Caco-2 (cell line): ENCODE results near the gene RGS7. TPM values are rescaled to one million over a fixed set of nuclear protein-coding genes. Genes with fewer than 3 reads are reported as not detected.
"Not testable (repeated sequence)": the region's sequence is repeated elsewhere in the genome, so short reads cannot be mapped to it uniquely, and the experiment has no call there.

ENCODE experiments used
- BruUV-seq: library from RNA; stranded (reverse); fragments of 400-500 nt; replicated peaks from 2 replicates; lab custom pipeline; 2021; lab: Mats Ljungman, UMichigan
- CTCF ChIA-PET: fragments of 300-600 bp; sonication (Branson Sonifier 250); formaldehyde crosslinking; loops from one replicate; lab custom pipeline; 2022; ENCODE audit warnings: antibody characterized with exemption; lab: Charles Lee
- POLR2A ChIA-PET: fragments of 300-600 bp; sonication (Branson Sonifier 250); formaldehyde crosslinking; loops from one replicate; lab custom pipeline; 2022; ENCODE audit warnings: antibody characterized with exemption; lab: Charles Lee
- DNase-seq, 2 experiments: peaks; one replicate each; pipeline versions ENCODE4 v3.0.0 to v3.0.0-alpha.2; 2020 to 2022
- H3K27me3 ChIP-seq: replicated peaks from 2 replicates; pipeline ENCODE4 v1.6.0; 2011; ENCODE audit warnings: low read length; ENCODE audit not compliant: control insufficient read depth, insufficient read depth
- H3K36me3 ChIP-seq: 2 replicates; pipeline ENCODE4 v1.5.1; 2011; ENCODE audit warnings: low read length; ENCODE audit not compliant: control insufficient read depth, insufficient read depth
- H3K4me1 ChIP-seq: fragments of 250-450 bp; sonication (Bioruptor Pico); 2 replicates; pipeline ENCODE4 v1.5.1; 2020; ENCODE audit warnings: mild to moderate bottlenecking
- H3K4me3 ChIP-seq: 2 replicates; pipeline ENCODE4 v1.5.1; 2011; ENCODE audit warnings: low read depth, mild to moderate bottlenecking, control low read depth, low read length
- H3K9me3 ChIP-seq: fragments of 250-450 bp; sonication (Bioruptor Pico); 2 replicates; pipeline ENCODE4 v1.5.1; 2020; ENCODE audit warnings: mild to moderate bottlenecking, moderate library complexity
- H3K27ac Mint-ChIP-seq: one replicate; pipeline ENCODE4 v1.8.0; 2022; ENCODE audit warnings: mixed read lengths; ENCODE audit not compliant: unreplicated experiment
- H3K27me3 Mint-ChIP-seq: one replicate; pipeline ENCODE4 v1.8.0; 2022; ENCODE audit warnings: mixed read lengths; ENCODE audit not compliant: insufficient read depth, unreplicated experiment
- H3K36me3 Mint-ChIP-seq: one replicate; pipeline ENCODE4 v1.8.0; 2022; ENCODE audit warnings: mild to moderate bottlenecking, mixed read lengths; ENCODE audit not compliant: insufficient read depth, unreplicated experiment
- H3K4me1 Mint-ChIP-seq: one replicate; pipeline ENCODE4 v1.8.0; 2022; ENCODE audit warnings: low read depth, mixed read lengths; ENCODE audit not compliant: unreplicated experiment
- H3K4me3 Mint-ChIP-seq: one replicate; pipeline ENCODE4 v1.8.0; 2022; ENCODE audit warnings: mild to moderate bottlenecking, moderate library complexity, mixed read lengths; ENCODE audit not compliant: unreplicated experiment
- H3K9me3 Mint-ChIP-seq: one replicate; pipeline ENCODE4 v1.8.0; 2022; ENCODE audit warnings: mixed read lengths; ENCODE audit not compliant: unreplicated experiment
- CTCF ChIP-seq, 2 experiments: fragments of 200-600 bp in 1 of 2; IDR thresholded peaks; 1 replicate in 1 of 2; 2 replicates in 1 of 2; pipeline versions ENCODE4 v1.5.1 to v1.8.0; 2011 to 2022; ENCODE audit warnings: antibody characterized with exemption in 1 of 2, control low read depth in 1 of 2, inconsistent platforms in 1 of 2, low read depth in 1 of 2, low read length in 1 of 2, mild to moderate bottlenecking in 1 of 2, moderate library complexity in 1 of 2; ENCODE audit not compliant: insufficient read depth in 1 of 2, severe bottlenecking in 1 of 2, unreplicated experiment in 1 of 2
- intact Hi-C: fragments of 100-400 bp; cut with micrococcal nuclease; formaldehyde crosslinking; loops from one replicate; pipeline ENCODE4 v1.10.0; 2022; ENCODE audit not compliant: unreplicated experiment
- total RNA-seq: library from RNA; stranded (reverse); gene quantifications from 2 replicates; pipeline ENCODE4 v1.2.3, GENCODE V29; 2022

Gene RGS7
- total RNA-seq, 1 experiment from 2014 or later = not detected

- H3K4me3 Mint-ChIP-seq = no peak overlapping the region
- BruUV-seq = no TSS peak
- H3K9me3 ChIP-seq = no peaks in the 10 kb centered on the region
- H3K4me1 ChIP-seq = no peaks in the 10 kb centered on the region
- DNase-seq = no peak
- intact Hi-C loops = loop anchor here (2.0 to 5.0 kb wide), 2 partner anchors 72 to 261 kb away; no protein-coding TSS in a partner anchor
- POLR2A ChIA-PET = no interaction called here
- no peaks in the 10 kb centered on the region for H3K27me3 Mint-ChIP-seq
- no peak overlapping the region for H3K27ac Mint-ChIP-seq
- no peak overlapping the region for H3K4me3 ChIP-seq
- H3K27me3 ChIP-seq = no peaks in the 10 kb centered on the region
- no peaks in the 10 kb centered on the region for H3K9me3 Mint-ChIP-seq
- TF ChIP-seq CTCF (IDR thresholded peaks at IDR 0.05; ENCODE audit: insufficient read depth in 1 of 2, low read depth in 1 of 2, low read length in 1 of 2, severe bottlenecking in 1 of 2, unreplicated experiment in 1 of 2) = no peak
- no peaks in the 10 kb centered on the region for H3K36me3 ChIP-seq
- H3K36me3 Mint-ChIP-seq = no peaks in the 10 kb centered on the region
- CTCF ChIA-PET = no interaction called here
- H3K4me1 Mint-ChIP-seq = no peaks in the 10 kb centered on the region
These were observed 128.7 kb downstream of the RGS7 start for GRCh38 chr1:241228339-241228738.

- H3K27me3 Mint-ChIP-seq = no peaks in the 10 kb centered on the region
- H3K36me3 Mint-ChIP-seq = no peaks in the 10 kb centered on the region
- POLR2A ChIA-PET = no interaction called here
- no peak overlapping the region for H3K27ac Mint-ChIP-seq
- Histone ChIP-seq H3K4me1 (no peaks in the 10 kb centered on the region), H3K36me3 (no peaks in the 10 kb centered on the region), H3K27me3 (no peaks in the 10 kb centered on the region), H3K9me3 (peaks cover 7% of the 10 kb centered on the region; the same call in 1 of the 2 replicates), H3K4me3 (no peak overlapping the region)
- H3K4me3 Mint-ChIP-seq = no peak overlapping the region
- peaks cover 10% of the 10 kb centered on the region for H3K4me1 Mint-ChIP-seq
- no peak for TF ChIP-seq CTCF (IDR thresholded peaks at IDR 0.05; ENCODE audit: insufficient read depth in 1 of 2, low read depth in 1 of 2, low read length in 1 of 2, severe bottlenecking in 1 of 2, unreplicated experiment in 1 of 2)
- intact Hi-C loops = loop anchor here (5.0 kb wide), 1 partner anchor 258 kb away; no protein-coding TSS in a partner anchor
- DNase-seq = no peak
- CTCF ChIA-PET = no interaction called here
- no TSS peak for BruUV-seq
- peaks cover 5% of the 10 kb centered on the region for H3K9me3 Mint-ChIP-seq
These were observed 131.3 kb downstream of the RGS7 start for GRCh38 chr1:241225741-241226140.

- POLR2A ChIA-PET, BruUV-seq, H3K4me3 Mint-ChIP-seq: not testable (repeated sequence)
These were observed 132.8 kb downstream of the RGS7 start for GRCh38 chr1:241224189-241224588.

GRCh38 chr1:241222813-241223212 is 134.2 kb downstream of the RGS7 start:
- H3K36me3 Mint-ChIP-seq, CTCF ChIA-PET, H3K36me3 ChIP-seq, intact Hi-C loops, BruUV-seq, POLR2A ChIA-PET, H3K4me3 Mint-ChIP-seq, DNase-seq, H3K4me3 ChIP-seq, H3K27ac Mint-ChIP-seq, H3K9me3 ChIP-seq, H3K27me3 Mint-ChIP-seq, H3K27me3 ChIP-seq: not testable (repeated sequence)
- H3K4me1 Mint-ChIP-seq = peaks cover 24% of the 10 kb centered on the region
- peaks cover 19% of the 10 kb centered on the region for H3K9me3 Mint-ChIP-seq
- peaks cover 20% of the 10 kb centered on the region for H3K4me1 ChIP-seq

More at GRCh38 chr1:241224189-241224588, 132.8 kb downstream of the RGS7 start:
- H3K9me3 Mint-ChIP-seq = peaks cover 15% of the 10 kb centered on the region
- DNase-seq, H3K36me3 Mint-ChIP-seq, H3K36me3 ChIP-seq, intact Hi-C loops, H3K4me3 ChIP-seq, H3K27me3 ChIP-seq, CTCF ChIA-PET, H3K9me3 ChIP-seq, H3K27ac Mint-ChIP-seq, H3K27me3 Mint-ChIP-seq: not testable (repeated sequence)
- H3K4me1 Mint-ChIP-seq = peaks cover 21% of the 10 kb centered on the region
- H3K4me1 ChIP-seq = peaks cover 15% of the 10 kb centered on the region
